Activated CD4-positive, alpha-beta T cell treated with anti-CD3 and anti-CD28 coated beads for 36 hours (primary cell): ENCODE measurements around the gene PLTP. TPM values are rescaled to one million over a fixed set of nuclear protein-coding genes. Genes with fewer than 3 reads are reported as not detected.

Experiments used
- ATAC-seq: fragments of 200-7000 bp; cut with Tn5 transposase; one replicate; pipeline ENCODE4 v1.10.0; 2021; ENCODE audit warnings: mild to moderate bottlenecking, moderate library complexity
- CTCF ChIA-PET: fragments of 350-600 bp; sonication (Branson Sonifier 250); formaldehyde crosslinking; loops from one replicate; lab custom pipeline; 2021; ENCODE audit warnings: antibody characterized with exemption; lab: Charles Lee
- POLR2A ChIA-PET: fragments of 350-600 bp; sonication (Branson Sonifier 250); formaldehyde crosslinking; loops from one replicate; lab custom pipeline; 2021; ENCODE audit warnings: antibody characterized with exemption, inconsistent platforms; lab: Charles Lee
- DNase-seq: peaks from one replicate; pipeline ENCODE4 v3.0.0-alpha.2; 2020
- H3K27ac Mint-ChIP-seq: one replicate; pipeline ENCODE4 v1.8.0; 2021; ENCODE audit warnings: mixed read lengths
- H3K27me3 Mint-ChIP-seq: one replicate; pipeline ENCODE4 v1.8.0; 2021; ENCODE audit warnings: mixed read lengths
- H3K36me3 Mint-ChIP-seq: one replicate; pipeline ENCODE4 v1.8.0; 2021; ENCODE audit warnings: low read depth, mixed read lengths
- H3K4me1 Mint-ChIP-seq: one replicate; pipeline ENCODE4 v1.8.0; 2021; ENCODE audit warnings: mixed read lengths
- H3K4me3 Mint-ChIP-seq: one replicate; pipeline ENCODE4 v1.8.0; 2021; ENCODE audit warnings: mild to moderate bottlenecking, moderate library complexity, mixed read lengths
- H3K9me3 Mint-ChIP-seq: one replicate; pipeline ENCODE4 v1.8.0; 2021; ENCODE audit warnings: low read depth, mixed read lengths
- intact Hi-C, 2 experiments: fragments of 100-400 bp; cut with DNase I in 1 of 2; cut with micrococcal nuclease in 1 of 2; formaldehyde crosslinking; loops; one replicate each; pipeline versions ENCODE4 v1.14.2 to v1.15.1; 2022 to 2024; cut with DNase I, micrococcal nuclease
- total RNA-seq, 2 experiments: library from RNA; stranded (reverse); gene quantifications; one replicate each; pipeline ENCODE4 v1.2.3, GENCODE V29; 2021

The PLTP gene
- total RNA-seq, 2 experiments from 2014 or later = 5.6 to 7.0 TPM

GRCh38 chr20:45950330-45950646, 38.3 kb upstream of the PLTP start:
- POLR2A ChIA-PET = interaction anchor here (0.8 kb wide), 1 partner anchor 133 kb away, joined by 3 read pairs; no protein-coding TSS in a partner anchor
- intact Hi-C loops = no loop called here
- CTCF ChIA-PET = interaction anchor here (0.6 to 1.2 kb wide), 4 partner anchors 10 to 151 kb away, joined by 3 to 5 read pairs (median 4); no protein-coding TSS in a partner anchor
- Mint-ChIP-seq H3K4me3 (no peak overlapping the region), H3K36me3 (peaks cover 35% of the 10 kb centered on the region), H3K9me3 (no peaks in the 10 kb centered on the region), H3K4me1 (peaks cover 3% of the 10 kb centered on the region), H3K27ac (no peak overlapping the region), H3K27me3 (no peaks in the 10 kb centered on the region)
- ATAC-seq (no peak), DNase-seq (no peak)

- H3K36me3 Mint-ChIP-seq = peaks cover 37% of the 10 kb centered on the region
- intact Hi-C loops = no loop called here
These were observed 37.8 kb upstream of the PLTP start for GRCh38 chr20:45949542-45950329.

GRCh38 chr20:45948742-45949541, 37.0 kb upstream of the PLTP start:
- H3K27ac Mint-ChIP-seq = no peak overlapping the region
- H3K4me3 Mint-ChIP-seq = no peak overlapping the region
- ChIA-PET POLR2A (interaction anchor here (0.6 to 2.0 kb wide), 3 partner anchors 12 to 135 kb away, joined by 3 to 4 read pairs (median 3); no protein-coding TSS in a partner anchor), CTCF (interaction anchor here (0.6 to 1.0 kb wide), 4 partner anchors 25 to 563 kb away, joined by 3 to 5 read pairs (median 3); no protein-coding TSS in a partner anchor)
- no peak for DNase-seq
- H3K36me3 Mint-ChIP-seq = peaks cover 43% of the 10 kb centered on the region
- intact Hi-C loops = no loop called here
- H3K9me3 Mint-ChIP-seq = no peaks in the 10 kb centered on the region
- peaks cover 10% of the 10 kb centered on the region for H3K4me1 Mint-ChIP-seq
- no peaks in the 10 kb centered on the region for H3K27me3 Mint-ChIP-seq
- no peak for ATAC-seq

More at GRCh38 chr20:45949542-45950329, 37.8 kb upstream of the PLTP start:
- H3K4me1 Mint-ChIP-seq = peaks cover 3% of the 10 kb centered on the region
- ATAC-seq (no peak), DNase-seq (no peak)
- H3K27ac Mint-ChIP-seq = no peak overlapping the region
- no peak overlapping the region for H3K4me3 Mint-ChIP-seq
- no peaks in the 10 kb centered on the region for H3K9me3 Mint-ChIP-seq
- ChIA-PET POLR2A (interaction anchor here (0.6 to 2.0 kb wide), 2 partner anchors 11 to 136 kb away, joined by 3 to 4 read pairs; no protein-coding TSS in a partner anchor), CTCF (interaction anchor here (0.6 to 1.2 kb wide), 6 partner anchors 14 to 507 kb away, joined by 3 to 5 read pairs (median 4); no protein-coding TSS in a partner anchor)
- H3K27me3 Mint-ChIP-seq = no peaks in the 10 kb centered on the region

- Mint-ChIP-seq H3K4me3 (no peak overlapping the region), H3K9me3 (no peaks in the 10 kb centered on the region), H3K27ac (no peak overlapping the region), H3K27me3 (no peaks in the 10 kb centered on the region), H3K36me3 (peaks cover 44% of the 10 kb centered on the region), H3K4me1 (peaks cover 16% of the 10 kb centered on the region)
- no peak for DNase-seq
- CTCF ChIA-PET = interaction anchor here (0.7 to 0.8 kb wide), 2 partner anchors 22 to 563 kb away, joined by 3 to 5 read pairs; no protein-coding TSS in a partner anchor
- POLR2A ChIA-PET = interaction anchor here (0.7 to 2.0 kb wide), 2 partner anchors 13 to 124 kb away, joined by 3 to 4 read pairs; no protein-coding TSS in a partner anchor
- intact Hi-C loops = no loop called here
- no peak for ATAC-seq
These were observed 36.3 kb upstream of the PLTP start for GRCh38 chr20:45948261-45948733.

- Mint-ChIP-seq H3K9me3 (no peaks in the 10 kb centered on the region), H3K27me3 (no peaks in the 10 kb centered on the region), H3K27ac (no peak overlapping the region), H3K4me3 (no peak overlapping the region), H3K36me3 (peaks cover 47% of the 10 kb centered on the region), H3K4me1 (peaks cover 16% of the 10 kb centered on the region)
- DNase-seq (no peak), ATAC-seq (no peak)
- POLR2A ChIA-PET = interaction anchor here (0.6 to 1.8 kb wide), 3 partner anchors 12 to 134 kb away, joined by 3 to 11 read pairs (median 4); partner anchors contain the start of gene PCIF1
- CTCF ChIA-PET = interaction anchor here (0.8 to 1.0 kb wide), 2 partner anchors 10 to 23 kb away, joined by 3 read pairs; no protein-coding TSS in a partner anchor
- intact Hi-C loops = no loop called here
These were observed 35.3 kb upstream of the PLTP start for GRCh38 chr20:45947110-45947866.

GRCh38 chr20:45946149-45946970, 34.4 kb upstream of the PLTP start:
- ATAC-seq (peak; percentile 62), DNase-seq (peak; percentile 57)
- H3K36me3 Mint-ChIP-seq = peaks cover 39% of the 10 kb centered on the region
- ChIA-PET POLR2A (interaction anchor here (0.7 to 1.8 kb wide), 3 partner anchors 12 to 109 kb away, joined by 3 to 11 read pairs (median 4); partner anchors contain the start of gene PCIF1), CTCF (interaction anchor here (0.8 to 1.2 kb wide), 2 partner anchors 13 to 24 kb away, joined by 3 read pairs; no protein-coding TSS in a partner anchor)
- peaks cover 16% of the 10 kb centered on the region for H3K4me1 Mint-ChIP-seq
- H3K27ac Mint-ChIP-seq = peak overlapping the region; percentile 29
- H3K9me3 Mint-ChIP-seq = no peaks in the 10 kb centered on the region
- H3K27me3 Mint-ChIP-seq = no peaks in the 10 kb centered on the region
- no peak overlapping the region for H3K4me3 Mint-ChIP-seq
- intact Hi-C loops = no loop called here

GRCh38 chr20:45945678-45946148, 33.8 kb upstream of the PLTP start:
- Mint-ChIP-seq H3K9me3 (no peaks in the 10 kb centered on the region), H3K36me3 (peaks cover 38% of the 10 kb centered on the region), H3K4me3 (no peak overlapping the region), H3K27me3 (no peaks in the 10 kb centered on the region), H3K27ac (peak overlapping the region; percentile 29), H3K4me1 (peaks cover 16% of the 10 kb centered on the region)
- CTCF ChIA-PET = interaction anchor here (0.8 to 1.2 kb wide), 3 partner anchors 12 to 25 kb away, joined by 3 to 4 read pairs (median 3); no protein-coding TSS in a partner anchor
- ATAC-seq (no peak), DNase-seq (no peak)
- POLR2A ChIA-PET = interaction anchor here (1.3 kb wide), 1 partner anchor 20 kb away, joined by 4 read pairs; no protein-coding TSS in a partner anchor
- intact Hi-C loops = loop anchor here in 1 of 2 experiments (2.0 kb wide), 1 partner anchor 21 kb away; no protein-coding TSS in a partner anchor

GRCh38 chr20:45944965-45945677, 33.2 kb upstream of the PLTP start:
- ATAC-seq = no peak
- peaks cover 16% of the 10 kb centered on the region for H3K4me1 Mint-ChIP-seq
- POLR2A ChIA-PET = interaction anchor here (1.2 kb wide), 1 partner anchor 13 kb away, joined by 5 read pairs; no protein-coding TSS in a partner anchor
- H3K9me3 Mint-ChIP-seq = no peaks in the 10 kb centered on the region
- intact Hi-C loops = loop anchor here in 1 of 2 experiments (2.0 kb wide), 1 partner anchor 22 kb away; no protein-coding TSS in a partner anchor
- H3K27ac Mint-ChIP-seq = no peak overlapping the region
- peaks cover 34% of the 10 kb centered on the region for H3K36me3 Mint-ChIP-seq
- no peaks in the 10 kb centered on the region for H3K27me3 Mint-ChIP-seq
- CTCF ChIA-PET = interaction anchor here (0.8 to 2.1 kb wide), 4 partner anchors 8 to 146 kb away, joined by 4 to 7 read pairs (median 4); partner anchors contain the start of gene PCIF1
- DNase-seq = no peak
- no peak overlapping the region for H3K4me3 Mint-ChIP-seq
